Measurements from ENCODE around the gene NAB2. TPM values are rescaled to one million over a fixed set of nuclear protein-coding genes. Genes with fewer than 3 reads are reported as not detected.

Gene NAB2
- total and polyA plus RNA-seq, 10 donors, result 9.0 to 25.0 (median 17.4) TPM

GRCh38 chr12:57111031-57111734 lies 22.3 kb downstream of the NAB2 start, which contains the start of gene STAT6:
TSS of gene STAT6 (minus strand) at chr12:57111362. CDS start at chr12:57108278, 3,084 bp downstream.
- no peaks in the 10 kb centered on the region for H3K9me3 ChIP-seq
- H3K27me3 ChIP-seq (replicated peaks in 1 of 7), result no peaks in the 10 kb centered on the region
- H3K4me1 ChIP-seq, result peaks cover 16 to 59% (median 33%) of the 10 kb centered on the region in 6 donors
- DNase-seq, result peak; percentile 96
- 0 to 3% (median 1%) methylated on average over 7 to 13 of the region's 13 CpGs for WGBS, 5 donors
- peak in 1 of 3 donors; percentile 67 for TF ChIP-seq POLR2A (IDR thresholded peaks at IDR 0.05)
- TF ChIP-seq CTCF (IDR thresholded peaks at IDR 0.05 in 8 of 11, conservative IDR thresholded peaks at IDR 0.05 in 3 of 11), result peak in 3 of 11 experiments; percentile 12 to 34 (median 14)
- TF ChIP-seq POLR2AphosphoS5 (IDR thresholded peaks at IDR 0.05), result peak in 2 of 3 donors; percentile 71 to 92
- intact Hi-C loops (cut with DNase I; ENCODE audit: low total_unique reads), result no loop called here
- peak within 1 kb of the TSS; percentile 61 to 91 (median 83) for H3K4me3 ChIP-seq
- H3K36me3 ChIP-seq, result peaks cover 0 to 34% (median 25%) of the 10 kb centered on the region in 6 donors
- H3K27ac ChIP-seq, result peak within 1 kb of the TSS; percentile 94 to 99 (median 98)

- no peak for DNase-seq
- Histone ChIP-seq H3K9me3 (no peaks in the 10 kb centered on the region), H3K36me3 (peaks cover 0 to 19% (median 10%) of the 10 kb centered on the region in 6 donors), H3K27me3 (replicated peaks in 1 of 7) (no peaks in the 10 kb centered on the region), H3K4me1 (peaks cover 16 to 44% (median 30%) of the 10 kb centered on the region in 6 donors), H3K27ac (peak overlapping the region; percentile 39 to 99 (median 98)), H3K4me3 (peak overlapping the region in 6 of 8 donors; percentile 4 to 91 (median 82))
- 61 to 75% (median 68%) methylated on average over 8 to 9 of the region's 9 CpGs for WGBS, 5 donors
- intact Hi-C loops (cut with DNase I; ENCODE audit: low total_unique reads), result loop anchor here (2.0 kb wide), 1 partner anchor 42 kb away; no protein-coding TSS in a partner anchor
- no peak for TF ChIP-seq POLR2A (IDR thresholded peaks at IDR 0.05)
- TF ChIP-seq CTCF (IDR thresholded peaks at IDR 0.05 in 8 of 11, conservative IDR thresholded peaks at IDR 0.05 in 3 of 11), result peak in 9 of 11 experiments; percentile 88 to 95 (median 91)
Measured at GRCh38 chr12:57112492-57113294, 23.8 kb downstream of the NAB2 start.

- intact Hi-C loops (cut with DNase I; ENCODE audit: low total_unique reads), result loop anchor here (5.0 kb wide), 1 partner anchor 109 kb away; the partner anchor contains the start of gene ZBTB39
- 74 to 96% (median 92%) methylated on average over 5 of the region's 5 CpGs for WGBS, 5 donors
- Histone ChIP-seq H3K9me3 (no peaks in the 10 kb centered on the region), H3K27ac (no peak overlapping the region), H3K27me3 (replicated peaks in 1 of 7) (no peaks in the 10 kb centered on the region), H3K4me1 (peaks cover 3 to 26% (median 12%) of the 10 kb centered on the region in 6 donors), H3K4me3 (no peak overlapping the region), H3K36me3 (no peaks in the 10 kb centered on the region)
- DNase-seq, result no peak
- TF ChIP-seq POLR2A (IDR thresholded peaks at IDR 0.05) (no peak), POLR2AphosphoS5 (IDR thresholded peaks at IDR 0.05) (no peak), CTCF (IDR thresholded peaks at IDR 0.05 in 8 of 11, conservative IDR thresholded peaks at IDR 0.05 in 3 of 11) (no peak)
Measured at GRCh38 chr12:57116580-57117281, 27.8 kb downstream of the NAB2 start.

Data from spleen (tissue), 11 donors.